Non-pigmented ciliary epithelial cell (primary cell): ENCODE measurements around the gene CLTC.

Source experiments
- DNase-seq: peaks from one replicate; pipeline ENCODE4 v3.0.0-alpha.2; 2010; ENCODE audit warnings: low read depth

Gene CLTC

GRCh38 chr17:59683283-59683682, 63.6 kb downstream of the CLTC start:
- DNase-seq = no peak

- no peak for DNase-seq
These were observed 65.3 kb downstream of the CLTC start for GRCh38 chr17:59684967-59685366.

DNA sequence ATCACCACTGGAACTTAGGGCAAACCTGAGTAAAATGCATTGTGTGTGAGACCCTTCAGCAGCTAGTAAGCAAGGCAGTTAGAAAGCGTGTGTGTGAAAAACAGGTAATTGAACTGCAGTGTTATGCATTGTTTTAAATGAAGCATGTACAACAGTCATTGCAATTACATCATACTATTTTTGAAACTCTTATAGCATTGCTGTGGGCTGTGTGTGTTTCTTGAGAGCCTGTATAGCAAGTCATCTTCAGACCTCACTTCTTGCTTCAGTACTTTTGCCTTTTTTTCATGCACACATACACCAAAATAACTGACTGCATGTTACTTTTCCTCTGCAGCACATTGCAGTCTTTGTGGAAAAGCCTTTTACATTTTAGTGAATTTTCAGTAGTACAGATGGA, 68.3 kb downstream of the CLTC start:
- no peak for DNase-seq

GRCh38 chr17:59688496-59688895, 68.8 kb downstream of the CLTC start:
- no peak for DNase-seq

DNA sequence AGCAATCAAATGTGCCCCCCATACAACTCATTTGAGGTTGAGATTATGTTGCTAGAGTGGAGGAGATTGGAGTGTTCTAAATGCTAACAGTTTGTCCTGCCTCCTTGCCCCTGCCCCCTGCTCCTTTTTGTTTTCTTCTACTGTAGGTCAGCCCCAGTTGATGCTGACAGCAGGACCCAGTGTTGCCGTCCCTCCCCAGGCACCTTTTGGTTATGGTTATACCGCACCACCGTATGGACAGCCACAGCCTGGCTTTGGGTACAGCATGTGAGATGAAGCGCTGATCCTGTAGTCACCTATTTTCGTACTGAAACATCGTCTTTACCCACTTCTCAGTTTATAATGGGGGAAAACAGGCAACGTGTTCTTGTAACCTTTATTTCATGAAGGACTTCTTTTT, 73.9 kb downstream of the CLTC start:
- DNase-seq = no peak

DNA sequence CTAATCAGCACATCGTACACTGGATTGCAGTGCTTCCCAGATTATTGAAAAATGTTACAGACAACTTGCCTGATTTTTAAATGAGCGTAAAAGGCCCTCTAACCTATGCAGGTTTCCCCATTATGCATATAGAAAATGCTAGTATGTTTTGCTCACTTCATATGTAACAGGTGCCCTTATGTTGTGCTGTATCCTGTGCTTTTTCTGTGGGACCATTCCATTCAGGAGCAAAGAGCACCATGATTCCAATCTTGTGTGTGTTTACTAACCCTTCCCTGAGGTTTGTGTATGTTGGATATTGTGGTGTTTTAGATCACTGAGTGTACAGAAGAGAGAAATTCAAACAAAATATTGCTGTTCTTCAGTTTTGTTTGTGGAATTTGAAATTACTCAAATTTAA, 74.6 kb downstream of the CLTC start:
- DNase-seq = no peak

- no peak for DNase-seq
These were observed 76.4 kb downstream of the CLTC start for GRCh38 chr17:59695945-59696681.

DNA sequence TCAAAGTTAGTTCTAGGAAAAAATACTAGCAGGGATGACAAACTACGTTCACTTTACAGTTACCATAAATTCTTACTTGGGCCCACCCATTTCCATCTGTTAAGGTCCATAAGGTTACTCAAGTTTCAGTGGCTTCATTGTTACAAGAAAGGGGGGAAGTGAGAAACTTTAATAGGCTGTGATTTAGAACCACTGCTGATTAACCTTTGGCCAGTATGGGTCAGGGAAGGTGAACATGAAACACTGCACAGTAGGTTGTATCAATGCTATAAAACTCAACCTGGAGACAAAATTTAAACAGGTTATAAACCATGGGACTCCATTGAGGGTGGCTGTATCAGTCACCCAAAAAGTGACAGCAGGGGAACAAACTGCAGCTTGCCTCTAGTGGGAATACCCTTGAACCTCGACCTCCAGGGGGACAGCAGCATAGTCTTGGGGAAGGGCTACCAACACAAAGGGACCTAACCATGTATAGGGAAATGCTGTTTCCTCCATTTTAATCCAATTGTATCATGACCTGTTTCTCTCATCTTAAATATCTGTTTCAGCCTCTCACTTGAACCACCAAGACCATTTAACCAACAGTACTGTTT, 77.1 kb downstream of the CLTC start:
- no peak for DNase-seq

- no peak for DNase-seq
These were observed 78.4 kb downstream of the CLTC start for GRCh38 chr17:59698143-59698542.

DNA sequence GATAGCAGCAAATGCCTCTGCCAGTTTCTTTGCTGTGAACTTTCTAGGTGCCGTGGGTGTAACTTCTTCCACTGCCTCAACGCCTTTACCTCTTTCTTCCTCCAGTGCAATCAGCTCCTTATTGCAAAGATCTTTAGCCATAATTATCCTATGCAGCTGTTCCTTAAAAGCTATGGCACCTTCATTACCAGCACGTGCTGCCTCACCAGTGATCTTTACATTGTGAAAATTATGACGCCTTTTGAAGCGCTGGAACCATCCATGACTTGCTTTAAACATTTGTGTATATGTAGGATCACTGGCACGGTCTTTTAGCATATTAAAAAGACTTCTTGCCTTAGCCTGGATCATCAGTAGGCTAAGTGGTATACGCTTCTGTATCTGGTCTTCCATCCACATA, 79.5 kb downstream of the CLTC start:
- no peak for DNase-seq

- DNase-seq = no peak
These were observed 80.1 kb downstream of the CLTC start for GRCh38 chr17:59699786-59700185.

DNA sequence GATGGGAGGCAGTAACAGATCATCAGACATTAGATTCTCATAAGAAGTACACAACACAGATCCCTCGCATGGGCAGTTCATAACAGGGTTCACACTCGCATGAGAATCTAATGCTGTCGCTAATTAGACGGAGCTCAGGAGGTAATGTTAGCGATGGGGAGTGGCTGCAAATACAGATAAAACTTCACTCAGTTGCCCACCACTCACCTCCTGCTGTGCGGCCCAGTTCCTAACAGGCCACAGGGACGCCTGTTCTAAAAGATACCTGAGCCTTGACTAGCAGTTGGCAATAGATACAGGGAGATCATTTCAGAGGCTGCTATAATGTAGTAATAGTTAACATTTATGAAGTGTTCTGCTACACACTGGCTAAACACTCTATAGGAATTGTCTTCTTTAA, 82.6 kb downstream of the CLTC start:
- no peak for DNase-seq

- peak; percentile 98 for DNase-seq
These were observed 87.7 kb downstream of the CLTC start, which contains the start of the genes PTRH2 and VMP1 for GRCh38 chr17:59707149-59707970. Gene PTRH2 (minus strand): TSS chr17:59707430. CDS start chr17:59697978, 9,452 bp downstream. Gene VMP1 (plus strand): TSS chr17:59707654. CDS start chr17:59731447, 23,793 bp downstream.

- no peak for DNase-seq
These were observed 88.3 kb downstream of the CLTC start for GRCh38 chr17:59707971-59708430.

- DNase-seq = no peak
These were observed 92.2 kb downstream of the CLTC start for GRCh38 chr17:59711936-59712335.

- no peak for DNase-seq
These were observed 93.2 kb downstream of the CLTC start for GRCh38 chr17:59712862-59713261.

DNA sequence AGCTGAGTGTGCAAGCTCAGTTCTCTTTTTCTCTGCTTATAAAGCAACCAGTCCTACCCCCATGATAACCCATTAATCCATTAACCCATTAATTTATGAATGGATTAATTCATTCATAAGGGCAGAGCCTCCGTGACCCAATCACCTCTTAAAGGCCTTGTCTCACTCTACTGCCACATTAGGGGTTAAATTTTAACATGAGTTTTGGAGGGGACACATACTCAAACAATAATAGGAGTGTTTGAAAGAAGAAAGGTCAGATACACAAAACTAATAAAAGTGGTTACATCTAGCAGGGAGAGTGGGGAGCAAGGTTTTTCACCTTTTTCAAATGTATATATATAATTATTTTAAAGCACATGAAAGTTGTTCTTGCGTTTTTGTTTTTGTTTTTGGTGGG, 94.6 kb downstream of the CLTC start:
- DNase-seq = no peak

GRCh38 chr17:59716427-59716826, 96.7 kb downstream of the CLTC start:
- DNase-seq = no peak

GRCh38 chr17:59719526-59719925, 99.8 kb downstream of the CLTC start:
- no peak for DNase-seq

DNA sequence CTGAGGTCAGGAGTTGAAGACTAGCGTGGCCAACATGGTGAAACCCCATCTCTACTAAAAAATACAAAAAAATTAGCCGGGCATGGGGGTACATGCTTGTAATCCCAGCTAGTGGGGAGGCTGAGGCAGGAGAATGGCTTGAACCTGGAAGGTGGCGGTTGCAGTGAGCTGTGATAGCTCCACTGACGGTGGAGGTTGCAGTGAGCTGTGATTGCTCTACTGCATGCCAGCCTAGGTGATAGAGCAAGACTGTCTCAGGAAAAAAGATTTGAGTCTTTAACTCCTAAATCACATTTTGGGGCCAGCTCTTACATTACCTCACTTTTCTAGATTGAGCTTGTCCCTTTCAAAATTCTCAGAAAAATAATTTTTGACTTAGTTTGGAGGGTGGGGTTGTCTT, 102.9 kb downstream of the CLTC start:
- DNase-seq = no peak

DNA sequence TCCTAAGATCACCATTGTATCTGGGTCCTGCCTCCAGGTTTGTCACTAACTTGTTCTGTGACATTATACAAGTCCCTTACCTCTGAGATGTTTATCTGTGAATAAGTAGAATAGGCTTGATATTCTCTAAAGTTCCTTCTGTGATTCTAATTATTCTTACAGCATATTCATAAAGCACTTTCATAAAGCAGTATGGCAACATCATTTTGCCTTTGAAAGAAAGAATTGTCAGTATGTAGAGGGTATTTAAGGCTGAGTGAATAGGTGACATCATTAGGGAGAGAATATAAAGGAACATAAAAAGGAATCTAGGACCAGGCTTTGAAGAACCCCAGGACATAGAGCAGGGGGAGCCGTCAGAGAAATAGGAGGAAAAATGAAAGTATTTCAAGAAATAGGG, 103.3 kb downstream of the CLTC start:
- DNase-seq = no peak

DNA sequence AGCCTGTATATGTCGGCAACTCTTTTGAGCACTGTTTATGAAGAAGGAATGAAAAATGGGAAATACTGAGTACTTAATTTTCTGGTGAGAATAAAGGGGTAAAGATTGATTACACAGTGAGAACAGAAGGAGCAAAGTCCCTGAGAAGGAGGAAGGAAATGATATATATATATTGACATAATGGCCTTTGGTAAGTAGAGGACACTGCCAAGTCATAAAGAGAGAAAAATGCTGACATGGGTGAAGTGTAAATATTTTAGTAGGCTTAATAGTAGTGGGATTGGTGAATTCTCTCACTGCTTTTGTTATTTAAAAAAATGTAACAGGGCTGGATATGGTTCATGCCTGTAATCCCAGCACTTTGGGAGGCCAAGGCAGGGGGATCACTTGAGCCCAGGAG, 103.9 kb downstream of the CLTC start:
- DNase-seq = no peak

DNA sequence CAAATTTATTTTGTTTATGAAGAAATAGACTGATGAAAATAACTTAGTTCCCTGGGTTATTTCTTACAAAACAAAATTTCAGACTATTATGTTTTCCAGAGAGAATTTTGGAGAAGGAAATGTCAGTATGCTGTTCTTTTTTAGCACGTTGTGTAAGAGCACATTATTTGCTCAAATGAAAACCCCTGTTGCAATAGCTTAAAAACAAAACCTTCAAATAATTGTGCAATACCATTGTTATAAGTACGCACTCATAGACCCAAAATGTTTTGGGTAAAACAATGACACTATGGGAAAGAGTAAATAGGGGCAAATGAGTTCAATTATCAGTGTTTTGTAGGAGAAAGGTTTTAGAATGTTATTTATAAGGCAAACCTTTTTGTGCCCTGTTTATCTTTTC, 106.0 kb downstream of the CLTC start:
- DNase-seq = no peak
